ENCODE measurements around the gene SH3BP4.

Gene SH3BP4

DNA sequence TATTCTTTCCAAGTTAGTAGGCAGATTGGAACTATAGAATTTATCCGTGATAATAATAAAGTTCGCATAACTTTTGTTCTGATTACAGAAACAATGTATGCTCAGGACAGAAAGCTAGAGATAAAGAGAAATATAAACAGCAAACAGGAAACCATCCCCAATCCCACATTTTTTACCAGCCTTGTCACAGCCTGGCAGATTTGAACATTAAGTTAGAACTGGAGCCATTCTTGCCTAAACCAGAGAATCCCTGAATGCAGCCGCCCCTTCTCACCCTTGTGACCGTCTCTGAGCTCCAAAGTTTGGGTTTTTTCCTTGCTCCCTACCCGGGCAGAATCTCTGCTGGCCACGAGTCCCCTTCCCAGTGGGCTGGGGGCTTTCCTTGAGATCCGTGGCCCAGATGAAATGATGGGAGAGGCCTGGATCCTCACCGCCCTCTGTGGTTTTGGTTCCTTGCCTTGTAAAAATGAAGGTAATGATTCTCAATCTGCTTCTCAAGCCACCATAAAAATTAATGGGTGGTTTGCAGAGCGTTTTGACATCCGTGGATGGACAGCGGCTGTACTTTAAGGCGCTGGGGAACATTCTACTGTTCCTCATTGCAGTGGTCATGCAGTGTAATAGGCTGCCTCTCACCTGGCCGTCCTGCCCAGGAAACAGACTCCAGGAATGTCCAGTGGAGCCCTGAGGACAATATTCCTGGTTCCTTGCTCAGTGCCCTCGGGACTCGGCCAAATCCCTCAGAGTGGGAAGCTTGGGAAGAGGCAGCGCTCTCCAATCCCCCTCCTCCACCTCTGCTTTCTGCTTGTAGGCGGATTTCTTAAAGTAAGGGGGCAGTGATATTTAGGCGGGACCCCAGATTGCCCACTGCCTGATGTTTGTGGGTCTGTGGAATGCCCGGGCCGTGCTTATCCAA is 1.6 kb downstream of the SH3BP4 start:
- H3K36me3 ChIP-seq (ENCODE audit: insufficient read depth, low read length), result no peaks in the 10 kb centered on the region
- H3K4me1 ChIP-seq (ENCODE audit: insufficient read depth, low read length), result peaks cover 36% of the 10 kb centered on the region
- no peaks in the 10 kb centered on the region for H3K9me3 ChIP-seq (ENCODE audit: control insufficient read depth, insufficient read depth, low read length)
- peak overlapping the region; percentile 71 for H3K9ac ChIP-seq (ENCODE audit: low read depth, low read length)

DNA sequence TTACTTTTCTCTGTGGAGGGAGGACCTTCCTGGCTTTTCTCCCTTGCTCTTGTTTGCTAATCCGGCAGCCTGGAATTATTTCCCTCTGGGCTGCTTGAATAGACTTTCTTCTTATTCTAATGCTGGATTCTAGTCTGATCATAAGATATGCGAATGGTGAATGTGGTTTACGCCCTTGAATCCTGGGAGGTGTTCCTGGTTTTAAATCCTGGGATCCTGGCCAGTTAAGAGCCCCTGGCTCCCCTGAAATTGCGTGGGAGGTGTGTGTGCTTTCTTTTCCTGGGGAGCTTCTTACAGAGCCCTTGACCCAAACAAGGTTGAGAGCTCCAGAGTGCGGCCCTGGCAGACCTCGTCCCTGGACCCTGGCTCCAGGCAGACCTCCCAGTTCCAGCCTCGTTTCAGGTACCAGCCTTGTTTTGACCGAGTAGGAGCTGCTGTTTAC is 2.8 kb downstream of the SH3BP4 start:
- H3K4me1 ChIP-seq (ENCODE audit: insufficient read depth, low read length), result peaks cover 40% of the 10 kb centered on the region
- H3K9me3 ChIP-seq (ENCODE audit: control insufficient read depth, insufficient read depth, low read length), result no peaks in the 10 kb centered on the region
- H3K9ac ChIP-seq (ENCODE audit: low read depth, low read length), result peak overlapping the region; percentile 71
- no peaks in the 10 kb centered on the region for H3K36me3 ChIP-seq (ENCODE audit: insufficient read depth, low read length)

DNA sequence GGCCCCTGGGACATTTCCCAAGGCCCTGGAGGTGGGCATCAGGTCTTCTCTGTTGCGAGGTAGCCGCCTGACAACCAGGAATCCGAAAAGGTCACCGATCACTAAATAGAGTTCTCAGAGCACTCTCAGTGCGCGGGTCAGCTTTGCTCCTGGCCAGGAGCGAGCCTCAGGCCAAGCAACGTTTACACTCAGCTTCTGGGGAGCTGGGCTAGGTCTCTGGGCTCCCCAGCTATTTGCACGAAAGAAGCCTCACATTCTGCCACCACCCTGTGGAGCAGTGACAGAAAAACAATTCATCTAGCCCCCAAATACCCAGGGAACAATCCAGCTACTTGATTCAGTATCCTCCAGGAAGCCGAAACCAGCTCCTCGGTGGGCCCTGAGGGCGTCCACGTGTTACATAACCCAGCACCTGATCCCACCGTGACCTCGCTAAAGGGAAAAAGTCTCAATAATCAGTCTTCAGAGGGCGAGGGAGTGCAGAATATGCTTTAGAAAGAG is 3.3 kb downstream of the SH3BP4 start:
- Histone ChIP-seq H3K4me1 (ENCODE audit: insufficient read depth, low read length) (peaks cover 42% of the 10 kb centered on the region), H3K9ac (ENCODE audit: low read depth, low read length) (peak overlapping the region; percentile 71; the same call in 1 of the 2 replicates), H3K9me3 (ENCODE audit: control insufficient read depth, insufficient read depth, low read length) (no peaks in the 10 kb centered on the region), H3K36me3 (ENCODE audit: insufficient read depth, low read length) (no peaks in the 10 kb centered on the region)

DNA sequence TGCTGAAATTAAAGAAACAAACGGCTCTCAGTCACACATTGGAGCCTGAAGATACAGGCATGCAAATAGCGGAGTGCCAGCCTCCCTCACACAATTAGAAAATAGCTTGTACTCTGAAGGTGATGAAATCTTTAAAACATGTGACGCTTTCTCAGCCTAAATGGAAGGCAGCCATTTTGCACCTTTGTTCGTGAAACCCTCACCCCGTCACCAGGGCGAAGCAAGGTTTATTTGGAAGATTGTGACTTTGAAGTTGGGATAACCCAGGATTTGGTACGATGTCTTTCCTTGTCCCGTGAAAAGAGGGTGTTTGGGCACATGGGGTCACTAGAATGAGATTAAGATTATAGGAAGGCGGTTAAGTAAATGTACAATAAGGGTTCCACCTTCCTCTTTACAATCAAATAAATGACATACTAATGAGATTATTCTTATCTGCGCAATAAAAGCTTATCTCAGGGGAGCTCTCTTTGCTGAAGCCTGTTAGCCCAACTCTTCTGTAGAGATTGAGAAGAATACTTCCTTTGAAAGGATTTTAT is 4.2 kb downstream of the SH3BP4 start:
- no peaks in the 10 kb centered on the region for H3K9me3 ChIP-seq (ENCODE audit: control insufficient read depth, insufficient read depth, low read length)
- no peaks in the 10 kb centered on the region for H3K36me3 ChIP-seq (ENCODE audit: insufficient read depth, low read length)
- peaks cover 44% of the 10 kb centered on the region for H3K4me1 ChIP-seq (ENCODE audit: insufficient read depth, low read length)
- H3K9ac ChIP-seq (ENCODE audit: low read depth, low read length), result no peak overlapping the region

DNA sequence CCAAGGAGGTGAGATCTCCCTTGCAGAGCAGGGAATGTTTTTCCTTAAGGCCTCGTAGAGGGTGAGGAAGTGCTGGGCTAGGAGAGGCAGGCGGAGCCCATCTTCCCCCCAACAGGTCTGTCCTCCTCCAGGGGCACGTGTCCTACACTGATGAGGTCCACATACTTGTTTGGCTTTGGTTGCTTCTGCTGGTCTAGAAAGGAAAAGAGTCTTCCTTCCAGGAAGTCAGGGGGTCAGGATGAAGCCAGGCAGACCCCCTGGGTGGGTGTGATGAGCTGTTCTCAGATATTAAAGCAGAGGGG is 6.0 kb downstream of the SH3BP4 start:
- H3K9ac ChIP-seq (ENCODE audit: low read depth, low read length), result no peak overlapping the region
- no peaks in the 10 kb centered on the region for H3K9me3 ChIP-seq (ENCODE audit: control insufficient read depth, insufficient read depth, low read length)
- no peaks in the 10 kb centered on the region for H3K36me3 ChIP-seq (ENCODE audit: insufficient read depth, low read length)
- peaks cover 44% of the 10 kb centered on the region for H3K4me1 ChIP-seq (ENCODE audit: insufficient read depth, low read length)

DNA sequence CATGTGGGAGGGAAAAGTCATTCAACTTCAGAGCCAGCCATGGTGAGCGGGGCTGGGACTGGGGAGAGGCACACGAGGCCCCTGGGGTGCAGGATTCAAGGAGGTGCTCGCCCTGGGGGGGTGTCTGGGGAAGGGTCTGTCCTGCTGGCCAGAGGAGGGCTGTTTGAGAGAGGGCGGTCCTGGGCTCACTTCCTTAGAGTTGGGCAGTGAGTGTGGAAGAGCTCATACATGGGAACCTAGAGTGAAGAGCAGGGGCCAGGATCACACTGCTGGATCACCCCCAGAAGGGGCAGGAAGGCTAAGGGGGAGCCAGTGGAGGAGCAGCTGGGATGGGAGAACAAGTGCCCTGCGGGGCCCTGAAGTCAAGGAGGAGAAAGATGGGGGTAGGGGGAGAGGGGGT is 6.5 kb downstream of the SH3BP4 start:
- no peaks in the 10 kb centered on the region for H3K9me3 ChIP-seq (ENCODE audit: control insufficient read depth, insufficient read depth, low read length)
- H3K36me3 ChIP-seq (ENCODE audit: insufficient read depth, low read length), result no peaks in the 10 kb centered on the region
- H3K9ac ChIP-seq (ENCODE audit: low read depth, low read length), result no peak overlapping the region
- peaks cover 44% of the 10 kb centered on the region for H3K4me1 ChIP-seq (ENCODE audit: insufficient read depth, low read length)

DNA sequence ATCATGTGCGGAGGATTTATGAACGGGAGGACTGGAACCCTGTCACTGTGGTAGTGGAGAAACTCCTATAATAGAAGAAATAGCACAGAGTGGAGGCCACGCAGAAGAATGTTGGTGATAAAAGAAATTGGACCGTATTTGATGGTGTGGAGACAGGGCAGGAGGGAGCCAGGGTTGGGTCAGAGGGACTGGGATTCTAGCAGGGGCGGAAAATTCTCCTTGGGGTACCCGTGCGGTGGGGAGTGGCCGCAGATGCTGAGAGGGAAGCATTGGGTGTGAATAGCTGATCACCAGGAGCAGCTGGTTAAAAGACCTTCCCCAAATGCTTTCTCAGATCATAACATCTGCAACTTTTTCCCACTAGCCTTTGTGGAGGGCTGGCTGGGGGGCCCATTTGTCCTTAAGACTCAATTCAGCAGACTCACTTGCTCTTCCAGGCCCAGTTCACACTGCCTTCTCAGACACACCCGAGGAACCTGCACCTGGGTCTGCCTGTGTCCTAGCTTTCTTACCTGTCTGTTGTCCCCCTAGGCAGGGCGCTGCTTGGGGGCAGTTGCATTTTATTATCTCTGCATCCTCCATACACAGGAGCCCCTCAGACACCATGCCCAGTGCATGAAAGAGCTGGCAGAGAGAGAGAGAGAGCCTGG is 7.1 kb downstream of the SH3BP4 start:
- no peaks in the 10 kb centered on the region for H3K36me3 ChIP-seq (ENCODE audit: insufficient read depth, low read length)
- H3K9me3 ChIP-seq (ENCODE audit: control insufficient read depth, insufficient read depth, low read length), result no peaks in the 10 kb centered on the region
- H3K9ac ChIP-seq (ENCODE audit: low read depth, low read length), result no peak overlapping the region
- peaks cover 49% of the 10 kb centered on the region for H3K4me1 ChIP-seq (ENCODE audit: insufficient read depth, low read length)

DNA sequence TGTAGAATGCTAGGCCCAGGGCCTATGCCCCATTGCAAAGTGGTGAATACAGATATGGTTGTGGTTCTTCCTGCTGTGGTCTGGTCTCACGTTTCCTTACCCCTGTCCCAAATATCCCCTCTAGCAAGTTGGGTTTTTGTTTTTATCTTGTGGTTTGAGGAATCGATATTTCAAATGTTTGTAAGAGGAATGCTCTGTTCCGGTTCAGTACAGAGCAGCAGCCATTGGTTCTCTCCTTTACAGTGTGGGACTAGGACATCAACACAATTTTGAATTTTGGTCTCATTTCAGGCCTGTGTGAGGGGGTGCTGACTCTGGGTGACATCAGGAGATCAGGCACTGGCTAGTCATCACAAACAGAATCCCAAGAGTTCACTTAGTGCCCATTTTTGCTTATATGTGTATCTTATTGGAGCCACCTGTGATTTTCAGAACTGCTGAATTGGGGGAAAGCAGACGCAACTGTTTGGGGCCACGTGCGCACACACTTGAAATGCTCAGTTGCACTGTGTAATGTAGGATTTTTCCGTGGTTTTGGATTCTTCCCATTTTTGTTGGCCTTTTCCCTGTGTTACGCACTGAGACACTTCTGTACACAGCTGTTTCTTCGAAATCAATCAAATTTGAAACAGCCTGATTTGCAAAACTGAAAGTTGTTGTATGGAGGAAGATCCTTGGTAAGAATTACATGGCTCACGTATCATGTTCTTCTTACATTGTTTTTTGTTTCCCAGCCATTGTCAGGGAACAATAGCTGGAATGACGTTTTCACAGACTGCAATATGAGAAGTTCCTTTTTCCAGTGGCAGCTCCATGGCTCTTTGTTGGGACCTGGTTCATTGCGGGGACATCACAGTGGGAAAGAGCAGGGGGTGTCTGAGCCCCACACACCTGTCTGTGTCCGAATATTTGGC is 8.6 kb downstream of the SH3BP4 start:
- Histone ChIP-seq H3K9ac (ENCODE audit: low read depth, low read length) (no peak overlapping the region), H3K36me3 (ENCODE audit: insufficient read depth, low read length) (no peaks in the 10 kb centered on the region), H3K4me1 (ENCODE audit: insufficient read depth, low read length) (peaks cover 43% of the 10 kb centered on the region), H3K9me3 (ENCODE audit: control insufficient read depth, insufficient read depth, low read length) (no peaks in the 10 kb centered on the region)

DNA sequence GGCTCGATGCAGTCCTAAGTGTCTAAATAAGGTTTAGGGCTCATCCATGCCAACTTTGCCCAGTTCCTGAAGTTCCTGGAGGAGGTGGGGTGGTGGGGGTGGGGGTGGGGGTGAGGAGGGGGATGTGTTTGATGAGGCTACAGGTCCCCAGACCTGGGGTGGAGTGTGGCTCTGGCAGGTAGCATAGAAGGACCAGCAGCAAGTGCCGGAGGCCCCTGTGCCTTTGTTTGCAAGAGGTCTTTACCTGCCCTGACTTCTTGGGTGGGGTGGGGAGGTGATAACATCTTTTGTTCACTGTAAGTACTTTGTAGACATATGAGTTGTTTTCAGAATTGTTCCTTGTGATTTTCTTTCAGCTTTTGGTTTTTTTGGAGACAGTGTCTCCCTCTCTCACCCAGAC is 10.0 kb downstream of the SH3BP4 start:
- H3K9me3 ChIP-seq (ENCODE audit: control insufficient read depth, insufficient read depth, low read length), result no peaks in the 10 kb centered on the region
- no peak overlapping the region for H3K9ac ChIP-seq (ENCODE audit: low read depth, low read length)
- H3K4me1 ChIP-seq (ENCODE audit: insufficient read depth, low read length), result peaks cover 33% of the 10 kb centered on the region
- H3K36me3 ChIP-seq (ENCODE audit: insufficient read depth, low read length), result no peaks in the 10 kb centered on the region

DNA sequence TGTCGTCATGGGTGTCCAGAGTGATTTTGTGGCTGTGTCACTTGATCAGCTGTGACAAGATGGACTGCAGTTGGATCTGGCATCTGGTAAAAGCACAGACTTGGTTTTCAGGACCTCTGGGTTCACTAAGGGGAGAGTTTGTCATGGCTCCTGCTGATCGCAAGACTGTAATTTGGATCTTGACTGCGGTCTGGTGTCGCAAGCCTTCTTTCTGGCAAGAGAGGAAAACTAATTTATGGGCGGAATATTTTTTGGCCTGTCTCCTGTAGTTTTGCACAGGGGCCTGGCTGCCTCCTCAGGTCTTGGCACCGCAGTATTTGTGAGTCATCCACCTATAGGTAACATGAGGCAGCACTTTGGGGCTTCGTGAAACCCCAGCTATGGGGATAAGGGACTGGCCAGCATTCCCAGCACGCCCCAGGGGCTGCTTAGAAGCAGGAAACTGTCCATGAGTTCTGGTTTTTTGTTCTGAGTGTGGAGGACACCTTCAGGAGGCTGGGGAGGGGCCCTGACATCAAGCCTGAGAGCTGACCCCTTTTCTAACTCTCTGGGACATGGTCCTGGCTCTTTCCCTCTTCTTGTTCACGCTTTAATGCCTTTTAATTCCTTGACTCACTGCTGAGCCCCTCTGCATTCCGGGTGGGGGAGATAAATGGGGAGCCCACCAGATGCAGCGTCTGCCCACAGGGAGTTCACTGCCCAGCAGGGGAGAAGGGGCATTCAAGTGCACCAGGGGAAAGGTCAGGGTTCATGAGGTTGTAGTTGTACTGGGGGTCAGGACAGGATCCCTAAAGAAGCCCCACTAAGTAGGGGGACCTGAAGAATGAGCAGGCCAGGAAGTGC is 12.2 kb downstream of the SH3BP4 start:
- Histone ChIP-seq H3K9me3 (ENCODE audit: control insufficient read depth, insufficient read depth, low read length) (no peaks in the 10 kb centered on the region), H3K4me1 (ENCODE audit: insufficient read depth, low read length) (peaks cover 28% of the 10 kb centered on the region), H3K36me3 (ENCODE audit: insufficient read depth, low read length) (no peaks in the 10 kb centered on the region), H3K9ac (ENCODE audit: low read depth, low read length) (no peak overlapping the region)

DNA sequence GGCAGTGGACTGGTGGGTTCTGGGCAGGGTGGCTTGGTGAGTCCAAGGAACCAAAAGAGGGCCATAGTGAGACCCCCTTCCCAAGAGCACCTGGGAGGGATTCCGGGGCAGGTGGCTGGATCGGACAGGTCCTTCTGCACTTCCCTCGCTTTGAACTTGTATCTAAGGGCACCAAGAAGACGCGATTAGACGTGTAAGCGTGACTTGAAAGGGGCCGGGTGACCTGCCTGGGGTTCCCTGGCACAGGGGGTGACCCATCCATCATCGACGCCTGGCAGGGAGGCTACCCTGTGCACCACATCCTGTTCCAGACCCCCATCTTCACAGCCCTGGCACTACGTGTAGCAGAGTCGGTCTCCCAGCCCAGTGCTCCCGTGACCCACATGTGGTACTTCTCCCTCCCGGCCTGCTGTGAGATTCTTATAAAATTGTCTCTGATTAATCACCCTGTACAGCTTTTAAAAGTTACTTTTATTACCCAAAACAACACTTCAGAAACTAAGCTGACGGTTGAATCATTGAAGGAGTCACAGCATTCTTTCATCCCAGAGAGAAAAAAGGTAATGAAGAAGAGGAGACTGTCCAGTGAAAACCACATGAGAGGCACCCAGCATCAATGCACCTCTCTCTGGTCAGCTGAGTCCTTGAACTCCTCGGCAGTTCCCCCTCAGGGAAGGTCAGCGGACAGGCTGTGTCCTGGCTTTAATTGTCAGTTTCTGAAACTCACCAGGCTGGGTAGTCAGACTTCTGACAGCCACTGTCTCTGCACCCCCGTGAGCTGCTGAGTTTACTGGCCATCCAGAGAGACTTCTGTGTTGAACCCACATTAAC is 13.0 kb downstream of the SH3BP4 start:
- Histone ChIP-seq H3K9ac (ENCODE audit: low read depth, low read length) (no peak overlapping the region), H3K4me1 (ENCODE audit: insufficient read depth, low read length) (peaks cover 37% of the 10 kb centered on the region), H3K9me3 (ENCODE audit: control insufficient read depth, insufficient read depth, low read length) (no peaks in the 10 kb centered on the region), H3K36me3 (ENCODE audit: insufficient read depth, low read length) (no peaks in the 10 kb centered on the region)

DNA sequence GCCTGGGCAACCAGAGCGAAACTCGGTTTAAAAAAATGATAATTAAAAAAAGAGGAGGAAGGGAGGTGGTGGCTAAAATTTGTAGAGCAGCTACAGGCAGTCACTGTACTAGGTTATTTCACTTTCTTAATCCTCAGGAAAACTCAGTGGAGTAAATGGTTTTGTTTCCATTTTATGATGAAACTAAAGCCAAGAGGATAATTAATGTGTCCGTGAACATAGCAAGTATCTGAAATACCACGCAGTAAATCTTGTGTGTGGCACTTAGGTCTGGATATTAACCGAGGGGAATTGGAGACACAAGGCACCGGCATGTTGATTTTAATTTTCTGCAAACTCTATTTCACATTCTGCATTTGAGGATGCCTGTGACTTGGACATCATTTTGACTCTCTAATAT is 14.5 kb downstream of the SH3BP4 start:
- Histone ChIP-seq H3K4me1 (ENCODE audit: insufficient read depth, low read length) (peaks cover 39% of the 10 kb centered on the region), H3K9ac (ENCODE audit: low read depth, low read length) (no peak overlapping the region), H3K36me3 (ENCODE audit: insufficient read depth, low read length) (no peaks in the 10 kb centered on the region)

More for the DNA sequence above, 14.5 kb downstream of the SH3BP4 start:
- no peaks in the 10 kb centered on the region for H3K9me3 ChIP-seq (ENCODE audit: control insufficient read depth, insufficient read depth, low read length)
